Activated CD8-positive, alpha-beta memory T cell treated with anti-CD3 and anti-CD28 coated beads, Interleukin-2, amount 50 U/mL, for 48 hours (primary cell): ENCODE results near the gene DNASE1L2.
"Not testable (repeated sequence)": the region's sequence is repeated elsewhere in the genome, so short reads cannot be mapped to it uniquely, and the experiment has no call there.

ENCODE experiments used
- DNase-seq: peaks from one replicate; pipeline ENCODE4 v3.0.0-alpha.2; 2020

The DNASE1L2 gene

GRCh38 chr16:2236337-2237101 is at the start of gene DNASE1L2:
TSS of gene DNASE1L2 (plus strand) at chr16:2236444. CDS start at chr16:2236817, 373 bp downstream.
- DNase-seq = peak; percentile 59

GRCh38 chr16:2186505-2186904 is 49.7 kb upstream of the DNASE1L2 start:
- no peak for DNase-seq

GRCh38 chr16:2187212-2187611 is 49.0 kb upstream of the DNASE1L2 start:
- DNase-seq = no peak

- no peak for DNase-seq
Measured at GRCh38 chr16:2188395-2188794, 47.8 kb upstream of the DNASE1L2 start.

GRCh38 chr16:2189252-2189893 is 46.9 kb upstream of the DNASE1L2 start:
- DNase-seq = no peak

- DNase-seq = no peak
Measured at GRCh38 chr16:2190002-2190658, 46.1 kb upstream of the DNASE1L2 start.

- DNase-seq = no peak
Measured at GRCh38 chr16:2190659-2191445, 45.4 kb upstream of the DNASE1L2 start.

GRCh38 chr16:2191446-2191706 is 44.9 kb upstream of the DNASE1L2 start:
- no peak for DNase-seq

- DNase-seq = no peak
Measured at GRCh38 chr16:2194166-2194834, 41.9 kb upstream of the DNASE1L2 start.

GRCh38 chr16:2194852-2195321 is 41.4 kb upstream of the DNASE1L2 start:
- DNase-seq = no peak

- DNase-seq = no peak
Measured at GRCh38 chr16:2195322-2196161, 40.7 kb upstream of the DNASE1L2 start.

GRCh38 chr16:2196162-2196980 is 39.9 kb upstream of the DNASE1L2 start, which contains the start of gene CASKIN1:
TSS of gene CASKIN1 (minus strand) at chr16:2196605. CDS start at chr16:2196432, 173 bp downstream.
- DNase-seq = no peak

- no peak for DNase-seq
Measured at GRCh38 chr16:2196981-2197511, 39.2 kb upstream of the DNASE1L2 start.

- no peak for DNase-seq
Measured at GRCh38 chr16:2197765-2198164, 38.5 kb upstream of the DNASE1L2 start.

- DNase-seq = no peak
Measured at GRCh38 chr16:2198283-2198682, 38.0 kb upstream of the DNASE1L2 start.

GRCh38 chr16:2199095-2199494 is 37.1 kb upstream of the DNASE1L2 start:
- DNase-seq = no peak

GRCh38 chr16:2199621-2200139 is 36.6 kb upstream of the DNASE1L2 start:
- no peak for DNase-seq

GRCh38 chr16:2200313-2200712 is 35.9 kb upstream of the DNASE1L2 start:
- no peak for DNase-seq

- not testable (repeated sequence) for DNase-seq
Measured at GRCh38 chr16:2203119-2203688, 33.0 kb upstream of the DNASE1L2 start.
